H9 (cell line): Measurements from ENCODE around the gene GAS2. TPM values are rescaled to one million over a fixed set of nuclear protein-coding genes. Genes with fewer than 3 reads are reported as not detected.

ENCODE experiments used
- DNase-seq: peaks from one replicate; pipeline ENCODE4 v3.0.0-alpha.2; 2017
- H2AFZ ChIP-seq: one replicate; pipeline ENCODE4 v1.6.1; 2013; ENCODE audit warnings: mild to moderate bottlenecking, low read length, control low read depth, moderate library complexity
- H2AK5ac ChIP-seq: 2 replicates; pipeline ENCODE4 v1.6.1; 2013; ENCODE audit warnings: low read length, control low read depth, mixed read lengths; ENCODE audit not compliant: insufficient read length
- H2BK120ac ChIP-seq: one replicate; pipeline ENCODE4 v1.6.1; 2013; ENCODE audit warnings: low read depth, mild to moderate bottlenecking, low read length, control low read depth, inconsistent platforms; ENCODE audit not compliant: poor library complexity, severe bottlenecking
- H2BK12ac ChIP-seq: 2 replicates; pipeline ENCODE4 v1.6.1; 2013; ENCODE audit warnings: low read length, control low read depth, mixed read lengths, low read depth; ENCODE audit not compliant: insufficient read length
- H2BK15ac ChIP-seq: 2 replicates; pipeline ENCODE4 v1.6.1; 2013; ENCODE audit warnings: low read depth, low read length, control low read depth
- H2BK20ac ChIP-seq: one replicate; pipeline ENCODE4 v1.6.1; 2013; ENCODE audit warnings: low read depth, mild to moderate bottlenecking, low read length, control low read depth, inconsistent platforms; ENCODE audit not compliant: poor library complexity, severe bottlenecking
- H2BK5ac ChIP-seq: 2 replicates; pipeline ENCODE4 v1.6.1; 2013; ENCODE audit warnings: low read length, control low read depth, mixed read lengths; ENCODE audit not compliant: insufficient read length
- H3K14ac ChIP-seq: 2 replicates; pipeline ENCODE4 v1.6.1; 2013; ENCODE audit warnings: low read length, control low read depth; ENCODE audit not compliant: insufficient read depth
- H3K18ac ChIP-seq: 2 replicates; pipeline ENCODE4 v1.6.1; 2013; ENCODE audit warnings: low read depth, mild to moderate bottlenecking, mixed read lengths, low read length, control low read depth; ENCODE audit not compliant: insufficient read length
- H3K23ac ChIP-seq: 2 replicates; pipeline ENCODE4 v1.6.1; 2013; ENCODE audit warnings: low read length, control low read depth, mixed read lengths, low read depth; ENCODE audit not compliant: insufficient read length
- H3K23me2 ChIP-seq: 2 replicates; pipeline ENCODE4 v1.6.1; 2013; ENCODE audit warnings: low read depth, mild to moderate bottlenecking, mixed read lengths, low read length, control low read depth; ENCODE audit not compliant: insufficient read length, poor library complexity, severe bottlenecking
- H3K27ac ChIP-seq: 2 replicates; pipeline ENCODE4 v1.5.1; 2013; ENCODE audit warnings: low read length, control low read depth, mixed read lengths, low read depth; ENCODE audit not compliant: insufficient read length
- H3K27me3 ChIP-seq: 2 replicates; pipeline ENCODE4 v1.6.1; 2013; ENCODE audit warnings: low read length, control low read depth, inconsistent platforms; ENCODE audit not compliant: insufficient read depth
- H3K4ac ChIP-seq: 2 replicates; pipeline ENCODE4 v1.6.1; 2013; ENCODE audit warnings: low read depth, mild to moderate bottlenecking, control low read depth, inconsistent platforms, low read length, moderate library complexity
- H3K4me1 ChIP-seq: 2 replicates; pipeline ENCODE4 v1.6.1; 2013; ENCODE audit warnings: low read length, control low read depth, inconsistent platforms; ENCODE audit not compliant: insufficient read depth
- H3K4me2 ChIP-seq: 2 replicates; pipeline ENCODE4 v1.6.1; 2013; ENCODE audit warnings: low read length, control low read depth, mixed read lengths; ENCODE audit not compliant: insufficient read length, insufficient read depth
- H3K56ac ChIP-seq: 2 replicates; pipeline ENCODE4 v1.6.1; 2013; ENCODE audit warnings: low read depth, mild to moderate bottlenecking, mixed read lengths, low read length, control low read depth; ENCODE audit not compliant: insufficient read length
- H3K79me1 ChIP-seq: 2 replicates; pipeline ENCODE4 v1.6.1; 2013; ENCODE audit warnings: low read depth, mild to moderate bottlenecking, moderate library complexity, low read length, control low read depth, inconsistent platforms; ENCODE audit not compliant: insufficient read depth, poor library complexity, severe bottlenecking
- H3K79me2 ChIP-seq: 2 replicates; pipeline ENCODE4 v1.6.1; 2013; ENCODE audit warnings: low read length, control low read depth, inconsistent platforms; ENCODE audit not compliant: insufficient read depth
- H3K9ac ChIP-seq: 2 replicates; pipeline ENCODE4 v1.6.1; 2013; ENCODE audit warnings: low read length, control low read depth, mixed read lengths; ENCODE audit not compliant: insufficient read length; ENCODE audit errors: extremely low read depth
- H3K9me3 ChIP-seq: one replicate; pipeline ENCODE4 v1.6.1; 2013; ENCODE audit warnings: low read depth, low read length, inconsistent platforms; ENCODE audit not compliant: control insufficient read depth
- H3T11ph ChIP-seq: one replicate; pipeline ENCODE4 v1.6.1; 2013; ENCODE audit warnings: mild to moderate bottlenecking, low read length, control low read depth, inconsistent platforms
- H4K20me1 ChIP-seq: one replicate; pipeline ENCODE4 v1.6.1; 2013; ENCODE audit not compliant: control insufficient read depth, insufficient read length, insufficient read depth
- H4K5ac ChIP-seq: 2 replicates; pipeline ENCODE4 v1.6.1; 2013; ENCODE audit warnings: low read depth, mild to moderate bottlenecking, mixed read lengths, low read length, control low read depth; ENCODE audit not compliant: insufficient read length
- H4K8ac ChIP-seq: replicated peaks from 2 replicates; pipeline ENCODE4 v1.6.1; 2013; ENCODE audit warnings: low read length, control low read depth, mixed read lengths, low read depth; ENCODE audit not compliant: insufficient read length
- H4K91ac ChIP-seq: 2 replicates; pipeline ENCODE4 v1.6.1; 2013; ENCODE audit warnings: low read depth, mild to moderate bottlenecking, moderate library complexity, mixed read lengths, low read length, control low read depth; ENCODE audit not compliant: insufficient read length
- H3K27ac Mint-ChIP-seq, 3 experiments: 2 replicates in 2 of 3; 3 replicates in 1 of 3; pipeline ENCODE4 v1.8.0; 2020 to 2021; ENCODE audit warnings: mixed read lengths in 3 of 3, mild to moderate bottlenecking in 1 of 3, moderate library complexity in 1 of 3
- H3K27me3 Mint-ChIP-seq: 2 replicates; pipeline ENCODE4 v1.8.0; 2021; ENCODE audit warnings: low read depth, mild to moderate bottlenecking, moderate library complexity, mixed read lengths
- H3K36me3 Mint-ChIP-seq, 3 experiments: 2 replicates in 2 of 3; 3 replicates in 1 of 3; pipeline ENCODE4 v1.8.0; 2020 to 2021; ENCODE audit warnings: low read depth in 3 of 3, mixed read lengths in 3 of 3; ENCODE audit not compliant: insufficient read depth in 1 of 3
- H3K4me1 Mint-ChIP-seq, 2 experiments: 2 replicates each; pipeline ENCODE4 v1.8.0; 2020; ENCODE audit warnings: mixed read lengths in 2 of 2
- H3K4me3 Mint-ChIP-seq, 2 experiments: 2 replicates in 1 of 2; 3 replicates in 1 of 2; pipeline ENCODE4 v1.8.0; 2020 to 2021; ENCODE audit warnings: mild to moderate bottlenecking in 2 of 2, mixed read lengths in 2 of 2, moderate library complexity in 1 of 2
- H3K9me3 Mint-ChIP-seq, 2 experiments: 2 replicates in 1 of 2; 3 replicates in 1 of 2; pipeline ENCODE4 v1.8.0; 2020; ENCODE audit warnings: mild to moderate bottlenecking in 2 of 2, mixed read lengths in 2 of 2, moderate library complexity in 1 of 2
- CTCF ChIP-seq: fragments of 200-600 bp; sonication (generic); conservative IDR thresholded peaks from 3 replicates; pipeline ENCODE4 v1.8.0; 2021; ENCODE audit warnings: antibody characterized with exemption, mild to moderate bottlenecking
- WGBS: extraction: QIAGEN DNeasy Blood & Tissue Kit; methylation state at CpG from one replicate; pipeline ENCODE4 v1.1.7; 2013; ENCODE audit warnings: missing lambda C conversion rate, low lambda C conversion rate, mixed read lengths; ENCODE audit not compliant: insufficient read length; ENCODE audit errors: extremely low coverage; 5-methylcytosine and 5-hydroxymethylcytosine counted together
- total RNA-seq: library from RNA; stranded (reverse); gene quantifications from 2 replicates; pipeline ENCODE4 v1.2.1, GENCODE V29; 2021

The GAS2 gene
- total RNA-seq, 1 experiment from 2014 or later = 1.7 TPM

GRCh38 chr11:22713336-22713735, 46.9 kb downstream of the GAS2 start:
- H3K9ac ChIP-seq = no peak overlapping the region
- H2BK15ac ChIP-seq = no peak overlapping the region
- no peak overlapping the region for H3K23ac ChIP-seq
- DNase-seq = no peak
- no peaks in the 10 kb centered on the region for H3K9me3 ChIP-seq
- no peak overlapping the region for H3K18ac ChIP-seq
- H3K79me2 ChIP-seq = no peaks in the 10 kb centered on the region
- H2BK12ac ChIP-seq = no peak overlapping the region
- no peak overlapping the region for H3K27ac ChIP-seq
- H2AK5ac ChIP-seq = no peak overlapping the region
- H3K23me2 ChIP-seq = no peaks in the 10 kb centered on the region
- no peak overlapping the region for H2BK20ac ChIP-seq
- H3T11ph ChIP-seq = no peak overlapping the region
- H4K8ac ChIP-seq = no peak overlapping the region
- H3K36me3 Mint-ChIP-seq = no peaks in the 10 kb centered on the region
- no peak overlapping the region for H3K14ac ChIP-seq
- no peaks in the 10 kb centered on the region for H3K79me1 ChIP-seq
- H2AFZ ChIP-seq = no peak overlapping the region
- no peaks in the 10 kb centered on the region for H3K27me3 Mint-ChIP-seq
- no peak overlapping the region for H3K27ac Mint-ChIP-seq
- H3K9me3 Mint-ChIP-seq = peaks cover 3 to 6% of the 10 kb centered on the region in 2 experiments; a peak in 4 of 5 replicates
- H3K4me1 ChIP-seq = no peaks in the 10 kb centered on the region
- no peak overlapping the region for H3K4ac ChIP-seq
- no peaks in the 10 kb centered on the region for H3K4me1 Mint-ChIP-seq
- no peak overlapping the region for H4K91ac ChIP-seq
- no peaks in the 10 kb centered on the region for H3K27me3 ChIP-seq
- H2BK5ac ChIP-seq = no peak overlapping the region
- no peak overlapping the region for H2BK120ac ChIP-seq
- whole genome bisulfite sequencing = no CpG with 5 or more reads among the region's 1 CpG
- H3K56ac ChIP-seq = no peak overlapping the region
- H4K20me1 ChIP-seq = no peaks in the 10 kb centered on the region
- H4K5ac ChIP-seq = no peak overlapping the region
- no peak for TF ChIP-seq CTCF
- H3K4me2 ChIP-seq = no peak overlapping the region
- H3K4me3 Mint-ChIP-seq = no peak overlapping the region
